Measurements from ENCODE around the gene MAGI2. TPM values are rescaled to one million over a fixed set of nuclear protein-coding genes. Genes with fewer than 3 reads are reported as not detected.
"Not testable (repeated sequence)": the region's sequence is repeated elsewhere in the genome, so short reads cannot be mapped to it uniquely, and the experiment has no call there.

The MAGI2 gene
- total RNA-seq, 1 donor from 2014 or later = 6.9 TPM

GRCh38 chr7:78019447-78020135, 1433.9 kb downstream of the MAGI2 start:
- DNase-seq = peak; percentile 90

- DNase-seq = peak; percentile 49
Observed at GRCh38 chr7:78018641-78019446, 1434.6 kb downstream of the MAGI2 start.

- DNase-seq = no peak
Observed at GRCh38 chr7:78017591-78018100, 1435.8 kb downstream of the MAGI2 start.

- no peak for DNase-seq
Observed at GRCh38 chr7:78015574-78016260, 1437.8 kb downstream of the MAGI2 start.

- no peak for DNase-seq
Observed at GRCh38 chr7:78014401-78014800, 1439.1 kb downstream of the MAGI2 start.

- DNase-seq = no peak
Observed at GRCh38 chr7:78013386-78013785, 1440.1 kb downstream of the MAGI2 start.

- DNase-seq = no peak
Observed at GRCh38 chr7:78011642-78012041, 1441.8 kb downstream of the MAGI2 start.

GRCh38 chr7:78007231-78007630, 1446.2 kb downstream of the MAGI2 start:
- no peak for DNase-seq

GRCh38 chr7:78006063-78006755, 1447.3 kb downstream of the MAGI2 start:
- no peak for DNase-seq

GRCh38 chr7:78002715-78003114, 1450.8 kb downstream of the MAGI2 start:
- DNase-seq = no peak

- DNase-seq = no peak
Observed at GRCh38 chr7:78002021-78002420, 1451.4 kb downstream of the MAGI2 start.

GRCh38 chr7:77999168-77999567, 1454.3 kb downstream of the MAGI2 start:
- DNase-seq = not testable (repeated sequence)

GRCh38 chr7:77995717-77996116, 1457.8 kb downstream of the MAGI2 start:
- no peak for DNase-seq

- no peak for DNase-seq
Observed at GRCh38 chr7:77993838-77994237, 1459.6 kb downstream of the MAGI2 start.

- DNase-seq = no peak
Observed at GRCh38 chr7:77991656-77992055, 1461.8 kb downstream of the MAGI2 start.

- DNase-seq = no peak
Observed at GRCh38 chr7:77989981-77990566, 1463.4 kb downstream of the MAGI2 start.

GRCh38 chr7:77985974-77986339, 1467.5 kb downstream of the MAGI2 start:
- no peak for DNase-seq

GRCh38 chr7:77985232-77985973, 1468.1 kb downstream of the MAGI2 start:
- no peak for DNase-seq

- no peak for DNase-seq
Observed at GRCh38 chr7:77983973-77984372, 1469.5 kb downstream of the MAGI2 start.

- DNase-seq = no peak
Observed at GRCh38 chr7:77982926-77983550, 1470.4 kb downstream of the MAGI2 start.

Measured in skin of body (tissue), 2 donors.